Hematopoietic multipotent progenitor cell (in vitro differentiated cells): Measurements from ENCODE around the gene CISD3. TPM values are rescaled to one million over a fixed set of nuclear protein-coding genes. Genes with fewer than 3 reads are reported as not detected.

Experiments used
- DNase-seq, 3 donors: peaks; one replicate each; pipeline ENCODE4 v3.0.0-alpha.2; 2011 to 2015; ENCODE audit warnings: low read depth in 2 of 3, low spot score in 2 of 3
- small RNA-seq: library from RNA; depleted of rRNA; stranded (forward); fragments of <200 nt; gene quantifications from one replicate; pipeline ENCODE3, GENCODE V24; 2012
- total RNA-seq: library from RNA; depleted of rRNA; stranded (reverse); fragments of >200 nt; gene quantifications from one replicate; pipeline ENCODE4 v1.2.3, GENCODE V29; 2012

The CISD3 gene
- total RNA-seq, 1 donor = 2.4 TPM

- DNase-seq = no peak
Measured at GRCh38 chr17:38762231-38762630, 32.1 kb downstream of the CISD3 start.

GRCh38 chr17:38766341-38766740 lies 36.2 kb downstream of the CISD3 start:
- DNase-seq = no peak

DNA sequence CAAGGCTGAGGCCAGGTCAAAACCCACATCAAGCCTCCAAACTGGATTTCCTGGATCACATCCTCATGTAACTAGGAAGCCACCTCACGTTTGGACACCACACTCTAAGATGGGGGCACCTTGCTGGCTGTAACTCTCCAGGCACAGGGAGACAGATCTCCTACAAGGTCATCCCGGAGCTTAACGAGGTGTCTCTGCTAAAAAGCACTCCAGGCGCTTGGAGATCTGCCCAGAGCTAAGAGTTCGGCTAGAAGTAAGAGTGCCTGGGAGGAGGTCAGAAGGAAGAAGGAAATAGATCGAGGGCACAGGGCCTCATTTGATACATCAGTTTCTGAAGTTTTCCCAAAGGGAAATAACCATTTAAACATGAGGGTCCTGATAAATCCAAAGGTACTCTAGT lies 38.3 kb downstream of the CISD3 start:
- DNase-seq = no peak

GRCh38 chr17:38773258-38773657 lies 43.1 kb downstream of the CISD3 start:
- DNase-seq = no peak

GRCh38 chr17:38777641-38778250 lies 47.6 kb downstream of the CISD3 start:
- DNase-seq = no peak

- DNase-seq = no peak
Measured at GRCh38 chr17:38779965-38780752, 50.0 kb downstream of the CISD3 start.

GRCh38 chr17:38783227-38783626 lies 53.1 kb downstream of the CISD3 start:
- no peak for DNase-seq

Small RNA genes within 50 kb of the gene (small RNA-seq; reads per million reads assigned to genes)
- not detected for gene MIR4726
- gene MIR4734 = not detected
- gene RNA5SP440 = not detected
- gene RNU6-866P = not detected

Other genes with a start within 250 kb of the CISD3 start
- under 0.01 TPM for gene SRCIN1, start 124.4 kb upstream of the CISD3 start, total RNA-seq
- gene EPOP, start 55.4 kb upstream of the CISD3 start, total RNA-seq = 0.27 TPM
- gene MLLT6, start 25.1 kb upstream of the CISD3 start, total RNA-seq = 71.6 TPM
- not detected for gene PCGF2, start 18.0 kb downstream of the CISD3 start, total RNA-seq
- gene PSMB3, start 22.4 kb downstream of the CISD3 start, total RNA-seq = 298 TPM
- 55.5 TPM for gene PIP4K2B, start 69.2 kb downstream of the CISD3 start, total RNA-seq
- gene CWC25, start 95.0 kb downstream of the CISD3 start, total RNA-seq = 17.0 TPM
- 1,418 TPM for gene RPL23, start 123.4 kb downstream of the CISD3 start, total RNA-seq
- gene LASP1, start 139.7 kb downstream of the CISD3 start, total RNA-seq = 81.9 TPM
- gene FBXO47, start 237.1 kb downstream of the CISD3 start, total RNA-seq = not detected